T-helper 1 cell treated with Interleukin-12 subunit alpha and Interleukin-12 subunit beta and Interleukin-4 antibody, amounts not matched to agents 30 ng/mL and 1 ng/mL, for 36 hours (primary cell): Measurements from ENCODE around the gene TMEM255B. TPM values are rescaled to one million over a fixed set of nuclear protein-coding genes. Genes with fewer than 3 reads are reported as not detected.
"Not testable (repeated sequence)": the region's sequence is repeated elsewhere in the genome, so short reads cannot be mapped to it uniquely, and the experiment has no call there.

Experiments used
- intact Hi-C: fragments of 100-400 bp; cut with micrococcal nuclease; formaldehyde crosslinking; loops from one replicate; pipeline ENCODE4 v1.15.1; 2024
- total RNA-seq: library from RNA; stranded (reverse); gene quantifications from 2 replicates; pipeline ENCODE4 v1.2.3, GENCODE V29; 2022

Gene TMEM255B
- total RNA-seq, 1 donor from 2014 or later = 2.3 TPM

- intact Hi-C loops = no loop called here
Measured at GRCh38 chr13:113832205-113832604, 73.2 kb downstream of the TMEM255B start.

- intact Hi-C loops = no loop called here
Measured at GRCh38 chr13:113832631-113833030, 73.6 kb downstream of the TMEM255B start.

- intact Hi-C loops = no loop called here
Measured at GRCh38 chr13:113833111-113833830, 74.2 kb downstream of the TMEM255B start.

- intact Hi-C loops = not testable (repeated sequence)
Measured at GRCh38 chr13:113834006-113834405, 75.0 kb downstream of the TMEM255B start.

GRCh38 chr13:113834496-113835200, 75.6 kb downstream of the TMEM255B start:
- intact Hi-C loops = no loop called here

- intact Hi-C loops = no loop called here
Measured at GRCh38 chr13:113835461-113836270, 76.6 kb downstream of the TMEM255B start.

- intact Hi-C loops = no loop called here
Measured at GRCh38 chr13:113836768-113837559, 77.9 kb downstream of the TMEM255B start.

GRCh38 chr13:113837560-113838355, 78.7 kb downstream of the TMEM255B start:
- intact Hi-C loops = no loop called here

- intact Hi-C loops = no loop called here
Measured at GRCh38 chr13:113838711-113839201, 79.7 kb downstream of the TMEM255B start.

- intact Hi-C loops = no loop called here
Measured at GRCh38 chr13:113839536-113840204, 80.6 kb downstream of the TMEM255B start.

GRCh38 chr13:113840541-113841352, 81.7 kb downstream of the TMEM255B start:
- intact Hi-C loops = no loop called here

GRCh38 chr13:113841353-113841650, 82.3 kb downstream of the TMEM255B start:
- intact Hi-C loops = no loop called here

- intact Hi-C loops = no loop called here
Measured at GRCh38 chr13:113842336-113843062, 83.5 kb downstream of the TMEM255B start.

GRCh38 chr13:113843063-113843654, 84.1 kb downstream of the TMEM255B start:
- intact Hi-C loops = no loop called here

GRCh38 chr13:113843864-113844556, 85.0 kb downstream of the TMEM255B start:
- intact Hi-C loops = no loop called here

- intact Hi-C loops = no loop called here
Measured at GRCh38 chr13:113845055-113845454, 86.0 kb downstream of the TMEM255B start.
